ENCODE measurements around the gene OTUD4.
"Not testable (repeated sequence)": the region's sequence is repeated elsewhere in the genome, so short reads cannot be mapped to it uniquely, and the experiment has no call there.

The OTUD4 gene

GRCh38 chr4:145180298-145181090 lies at the start of gene OTUD4:
TSS of gene OTUD4 (minus strand) at chr4:145180589. CDS start at chr4:145179973, 616 bp downstream.
- H3K9me3 Mint-ChIP-seq = no peaks in the 10 kb centered on the region
- H3K27me3 Mint-ChIP-seq = no peaks in the 10 kb centered on the region
- DNase-seq (peak; percentile 96 to 98), ATAC-seq (peak; percentile 83)
- peak within 1 kb of the TSS; percentile 96 to 98 for H3K27ac Mint-ChIP-seq
- H3K4me1 Mint-ChIP-seq = peaks cover 24% of the 10 kb centered on the region
- H3K4me3 Mint-ChIP-seq = peak within 1 kb of the TSS; percentile 86 to 95

- H3K4me1 Mint-ChIP-seq, DNase-seq, H3K27ac Mint-ChIP-seq, H3K4me3 Mint-ChIP-seq, ATAC-seq: not testable (repeated sequence)
- H3K9me3 Mint-ChIP-seq = peaks cover 0 to 11% of the 10 kb centered on the region in 2 donors
- H3K27me3 Mint-ChIP-seq = peaks cover 14% of the 10 kb centered on the region
These were observed 42.8 kb upstream of the OTUD4 start for GRCh38 chr4:145223228-145223627.

- H3K4me1 Mint-ChIP-seq, DNase-seq, H3K4me3 Mint-ChIP-seq, ATAC-seq, H3K9me3 Mint-ChIP-seq: not testable (repeated sequence)
- H3K27ac Mint-ChIP-seq = peak overlapping the region in 1 of 2 donors; percentile 23
- peaks cover 14% of the 10 kb centered on the region for H3K27me3 Mint-ChIP-seq
These were observed 41.1 kb upstream of the OTUD4 start for GRCh38 chr4:145221529-145221928.

- Mint-ChIP-seq H3K9me3 (peaks cover 0 to 5% of the 10 kb centered on the region in 2 donors), H3K27ac (no peak overlapping the region)
- no peak for ATAC-seq
These were observed 38.7 kb upstream of the OTUD4 start for GRCh38 chr4:145219090-145219489.

GRCh38 chr4:145218251-145218650 lies 37.9 kb upstream of the OTUD4 start:
- H3K4me1 Mint-ChIP-seq = no peaks in the 10 kb centered on the region
- ATAC-seq (no peak), DNase-seq (no peak)
- H3K27me3 Mint-ChIP-seq = peaks cover 14% of the 10 kb centered on the region
- H3K4me3 Mint-ChIP-seq = no peak overlapping the region
- H3K9me3 Mint-ChIP-seq = no peaks in the 10 kb centered on the region
- H3K27ac Mint-ChIP-seq = peak overlapping the region in 1 of 2 donors; percentile 47

More at GRCh38 chr4:145219090-145219489, 38.7 kb upstream of the OTUD4 start:
- Mint-ChIP-seq H3K27me3 (peaks cover 14% of the 10 kb centered on the region), H3K4me3 (no peak overlapping the region), H3K4me1 (no peaks in the 10 kb centered on the region)
- DNase-seq = no peak

GRCh38 chr4:145217349-145217748 lies 37.0 kb upstream of the OTUD4 start:
- Mint-ChIP-seq H3K4me3 (no peak overlapping the region), H3K27me3 (peaks cover 14% of the 10 kb centered on the region), H3K9me3 (no peaks in the 10 kb centered on the region), H3K4me1 (no peaks in the 10 kb centered on the region), H3K27ac (no peak overlapping the region)
- DNase-seq (no peak), ATAC-seq (no peak)

- DNase-seq (no peak), ATAC-seq (no peak)
- Mint-ChIP-seq H3K4me1 (no peaks in the 10 kb centered on the region), H3K4me3 (no peak overlapping the region), H3K27me3 (peaks cover 7% of the 10 kb centered on the region), H3K27ac (no peak overlapping the region), H3K9me3 (no peaks in the 10 kb centered on the region)
These were observed 36.1 kb upstream of the OTUD4 start for GRCh38 chr4:145216535-145216934.

GRCh38 chr4:145213245-145213644 lies 32.9 kb upstream of the OTUD4 start:
- Mint-ChIP-seq H3K4me1 (no peaks in the 10 kb centered on the region), H3K9me3 (no peaks in the 10 kb centered on the region), H3K27ac (no peak overlapping the region), H3K4me3 (no peak overlapping the region), H3K27me3 (no peaks in the 10 kb centered on the region)
- DNase-seq (no peak), ATAC-seq (peak; percentile 35)

- no peak for DNase-seq
- peaks cover 0 to 5% of the 10 kb centered on the region in 2 donors for H3K9me3 Mint-ChIP-seq
- H3K4me3 Mint-ChIP-seq = no peak overlapping the region
- H3K27me3 Mint-ChIP-seq = no peaks in the 10 kb centered on the region
- no peak overlapping the region for H3K27ac Mint-ChIP-seq
- H3K4me1 Mint-ChIP-seq = no peaks in the 10 kb centered on the region
- no peak for ATAC-seq
These were observed 27.5 kb upstream of the OTUD4 start for GRCh38 chr4:145207934-145208333.

- Mint-ChIP-seq H3K27ac (no peak overlapping the region), H3K4me1 (no peaks in the 10 kb centered on the region), H3K27me3 (peaks cover 14% of the 10 kb centered on the region), H3K9me3 (peaks cover 0 to 5% of the 10 kb centered on the region in 2 donors), H3K4me3 (no peak overlapping the region)
- ATAC-seq (no peak), DNase-seq (no peak)
These were observed 23.0 kb upstream of the OTUD4 start for GRCh38 chr4:145203410-145203809.

GRCh38 chr4:145200366-145200765 lies 20.0 kb upstream of the OTUD4 start:
- no peak for ATAC-seq
- Mint-ChIP-seq H3K9me3 (no peaks in the 10 kb centered on the region), H3K27me3 (peaks cover 40% of the 10 kb centered on the region), H3K4me1 (no peaks in the 10 kb centered on the region), H3K4me3 (no peak overlapping the region), H3K27ac (no peak overlapping the region)
- no peak for DNase-seq

- ATAC-seq = no peak
- Mint-ChIP-seq H3K4me1 (no peaks in the 10 kb centered on the region), H3K9me3 (no peaks in the 10 kb centered on the region), H3K27me3 (peaks cover 40% of the 10 kb centered on the region), H3K27ac (no peak overlapping the region), H3K4me3 (no peak overlapping the region)
- DNase-seq = no peak
These were observed 18.8 kb upstream of the OTUD4 start for GRCh38 chr4:145199051-145199716.

- H3K4me3 Mint-ChIP-seq = no peak overlapping the region
- peaks cover 40% of the 10 kb centered on the region for H3K27me3 Mint-ChIP-seq
- ATAC-seq = no peak
- DNase-seq = no peak
- H3K9me3 Mint-ChIP-seq = no peaks in the 10 kb centered on the region
- peak overlapping the region in 1 of 2 donors; percentile 29 for H3K27ac Mint-ChIP-seq
- no peaks in the 10 kb centered on the region for H3K4me1 Mint-ChIP-seq
These were observed 16.4 kb upstream of the OTUD4 start for GRCh38 chr4:145196747-145197146.

- H3K4me3 Mint-ChIP-seq = no peak overlapping the region
- DNase-seq = no peak
These were observed 15.0 kb upstream of the OTUD4 start for GRCh38 chr4:145195167-145195952.

GRCh38 chr4:145189981-145190380 lies 9.6 kb upstream of the OTUD4 start:
- Mint-ChIP-seq H3K4me3 (no peak overlapping the region), H3K27ac (no peak overlapping the region), H3K4me1 (no peaks in the 10 kb centered on the region), H3K27me3 (no peaks in the 10 kb centered on the region), H3K9me3 (no peaks in the 10 kb centered on the region)
- DNase-seq (no peak), ATAC-seq (no peak)

More at GRCh38 chr4:145195167-145195952, 15.0 kb upstream of the OTUD4 start:
- Mint-ChIP-seq H3K27me3 (peaks cover 40% of the 10 kb centered on the region), H3K4me1 (no peaks in the 10 kb centered on the region), H3K9me3 (no peaks in the 10 kb centered on the region), H3K27ac (no peak overlapping the region)
- no peak for ATAC-seq

Measured in stimulated activated naive CD8-positive, alpha-beta T cell treated with anti-CD3 and anti-CD28 coated beads, Interleukin-15, amount 100 ng/mL, for 72 hours (primary cell).